ENCODE results near the gene SHC3. TPM values are rescaled to one million over a fixed set of nuclear protein-coding genes. Genes with fewer than 3 reads are reported as not detected.

SHC3 gene
- total RNA-seq, 1 experiment from 2014 or later: 0.27 TPM

DNA sequence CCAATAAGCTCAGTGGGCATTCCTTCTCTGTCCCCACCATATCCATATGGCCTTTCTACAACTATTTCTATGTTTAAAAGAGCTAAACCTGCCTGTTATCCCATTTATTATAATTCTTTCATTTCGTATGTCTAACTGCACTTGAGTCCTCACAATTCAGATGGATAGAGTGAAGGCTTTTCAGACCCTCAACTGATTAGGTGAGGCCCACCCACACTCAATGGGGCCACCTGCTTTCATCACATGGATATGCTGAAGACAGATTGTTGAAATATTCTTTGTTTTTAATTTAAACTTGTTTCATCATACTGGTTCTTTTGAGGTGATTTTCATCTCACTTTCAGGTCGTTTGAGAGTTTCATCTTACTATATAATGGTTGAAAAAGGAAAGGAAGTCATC is 193.0 kb downstream of the SHC3 start:
- no peak overlapping the region for H3K27ac ChIP-seq (ENCODE audit: low read depth, low read length)
- ChIA-PET CTCF (no interaction called here), POLR2A (no interaction called here), RAD21 (ENCODE audit: low non-redundant PET in 1 of 2, low total read pairs in 2 of 2, uncharacterized antibody in 2 of 2, unreplicated experiment in 2 of 2) (no interaction called here)
- no peaks in the 10 kb centered on the region for H3K9me2 ChIP-seq (ENCODE audit: insufficient read depth)
- H3K4me1 ChIP-seq (ENCODE audit: control insufficient read depth in 1 of 2, insufficient read depth in 2 of 2, low read length in 2 of 2): no peaks in the 10 kb centered on the region
- H3K36me3 ChIP-seq (ENCODE audit: control insufficient read depth in 1 of 2, insufficient read depth in 2 of 2, low read length in 2 of 2): no peaks in the 10 kb centered on the region
- H3K9me3 ChIP-seq (ENCODE audit: control insufficient read depth in 1 of 2, insufficient read depth in 1 of 2, low read depth in 1 of 2, low read length in 2 of 2): no peaks in the 10 kb centered on the region
- H3K4me3 ChIP-seq (replicated peaks in 1 of 2; ENCODE audit: low read depth in 1 of 2, low read length in 2 of 2): no peak overlapping the region
- no peaks in the 10 kb centered on the region for H3K79me2 ChIP-seq (ENCODE audit: insufficient read depth, low read length)
- no peak overlapping the region for H3K4me2 ChIP-seq (ENCODE audit: low read length)
- H3K9ac ChIP-seq (ENCODE audit: low read length): no peak overlapping the region
- no peak for TF ChIP-seq SIN3A (IDR thresholded peaks at IDR 0.05; ENCODE audit: low read depth)
- no peak for TF ChIP-seq ZBTB33 (IDR thresholded peaks at IDR 0.05; ENCODE audit: extremely low read depth, insufficient replicate concordance, low read length)
- TF ChIP-seq, protein P1, sequence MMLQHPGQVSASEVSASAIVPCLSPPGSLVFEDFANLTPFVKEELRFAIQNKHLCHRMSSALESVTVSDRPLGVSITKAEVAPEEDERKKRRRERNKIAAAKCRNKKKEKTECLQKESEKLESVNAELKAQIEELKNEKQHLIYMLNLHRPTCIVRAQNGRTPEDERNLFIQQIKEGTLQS (IDR thresholded peaks at IDR 0.05): no peak
- no peak for TF ChIP-seq SRF (IDR thresholded peaks at IDR 0.05; ENCODE audit: low read depth)
- TF ChIP-seq ZFX (IDR thresholded peaks at IDR 0.05): no peak
- no peak for TF ChIP-seq EZH2 (IDR thresholded peaks at IDR 0.05)
- TF ChIP-seq JUND (IDR thresholded peaks at IDR 0.05): no peak
- no peak for TF ChIP-seq POLR2A (IDR thresholded peaks at IDR 0.05; ENCODE audit: borderline replicate concordance, extremely low read depth, insufficient read depth, insufficient read length)
- no peak for TF ChIP-seq FOSL1 (IDR thresholded peaks at IDR 0.05; ENCODE audit: low read depth)
- no peak for TF ChIP-seq REST (IDR thresholded peaks at IDR 0.05; ENCODE audit: low read depth)
- TF ChIP-seq TCF7L2 (IDR thresholded peaks at IDR 0.05; ENCODE audit: borderline replicate concordance, extremely low read depth, insufficient read depth, insufficient read length): no peak
- no peak for TF ChIP-seq EZH2phosphoT487 (IDR thresholded peaks at IDR 0.05; ENCODE audit: borderline replicate concordance)
- no peak for TF ChIP-seq ELF1 (IDR thresholded peaks at IDR 0.05; ENCODE audit: borderline replicate concordance, low read depth)
- TF ChIP-seq, protein P2, sequence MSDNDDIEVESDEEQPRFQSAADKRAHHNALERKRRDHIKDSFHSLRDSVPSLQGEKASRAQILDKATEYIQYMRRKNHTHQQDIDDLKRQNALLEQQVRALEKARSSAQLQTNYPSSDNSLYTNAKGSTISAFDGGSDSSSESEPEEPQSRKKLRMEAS (IDR thresholded peaks at IDR 0.05): no peak
- no peak for TF ChIP-seq YY1 (IDR thresholded peaks at IDR 0.05; ENCODE audit: extremely low read depth, insufficient replicate concordance, low read depth, low read length)
- H4K20me1 ChIP-seq (ENCODE audit: insufficient read depth): no peaks in the 10 kb centered on the region
- intact Hi-C loops (cut with micrococcal nuclease): no loop called here
- no peak for ATAC-seq
- no peaks in the 10 kb centered on the region for H3K27me3 ChIP-seq (ENCODE audit: insufficient read depth, low read length)
- no peak overlapping the region for H2AFZ ChIP-seq (ENCODE audit: low read depth, low read length, poor library complexity, severe bottlenecking)
- no TSS peak for BruUV-seq (replicated peaks)
- DNase-seq (ENCODE audit: low read depth, low spot score): no peak

Measured in HCT116 (cell line).